Ishikawa (cell line): ENCODE measurements around the gene FUS.

Experiments used
- MAX ChIP-seq: IDR thresholded peaks from 2 replicates; pipeline ENCODE4 v1.6.1; 2012
- RAD21 ChIP-seq: IDR thresholded peaks from 2 replicates; pipeline ENCODE4 v1.6.1; 2012; ENCODE audit warnings: low read depth
- REST ChIP-seq: IDR thresholded peaks from 2 replicates; pipeline ENCODE4 v1.6.1; 2012; ENCODE audit warnings: low read depth, mild to moderate bottlenecking
- TCF12 ChIP-seq: IDR thresholded peaks from 2 replicates; pipeline ENCODE4 v1.6.1; 2012; ENCODE audit warnings: low read depth
- USF1 ChIP-seq: IDR thresholded peaks from 2 replicates; pipeline ENCODE4 v1.6.1; 2012

GRCh38 chr16:31188450-31189411, 8.8 kb downstream of the FUS start:
- TF ChIP-seq USF1 (no peak), REST (no peak), TCF12 (no peak), RAD21 (no peak), MAX (no peak)
